Right atrium auricular region (tissue), 2 donors: ENCODE data around the gene FAM83B. TPM values are rescaled to one million over a fixed set of nuclear protein-coding genes. Genes with fewer than 3 reads are reported as not detected.
A peak's percentile ranks its signal among the peaks of the same experiment; 100 is the strongest.
"Not testable (repeated sequence)": the region's sequence is repeated elsewhere in the genome, so short reads cannot be mapped to it uniquely, and the experiment has no call there.

Source experiments
- DNase-seq: peaks from one replicate; pipeline ENCODE4 v3.0.0-alpha.2; 2019; ENCODE audit warnings: low spot score
- H3K27ac ChIP-seq, 2 donors: fragments of 200-600 bp; sonication (generic); 1 replicate in 1 of 2; 2 replicates in 1 of 2; pipeline ENCODE4 v1.5.1; 2016 to 2019
- H3K27me3 ChIP-seq, 2 donors: fragments of 200-600 bp; sonication (generic); one replicate each; pipeline versions ENCODE4 v1.5.1 to v1.6.0; 2017 to 2019
- H3K36me3 ChIP-seq: fragments of 200-600 bp; sonication (generic); one replicate; pipeline ENCODE4 v1.5.1; 2016
- H3K4me1 ChIP-seq, 2 donors: fragments of 200-600 bp; sonication (generic); one replicate each; pipeline versions ENCODE4 v1.5.1 to v1.6.0; 2017 to 2019
- H3K4me3 ChIP-seq, 2 donors: fragments of 200-600 bp; sonication (generic); 1 replicate in 1 of 2; 2 replicates in 1 of 2; pipeline ENCODE4 v1.5.1; 2017 to 2019; ENCODE audit warnings: mild to moderate bottlenecking in 1 of 2, moderate library complexity in 1 of 2
- H3K9me3 ChIP-seq, 2 donors: fragments of 200-600 bp; sonication (generic); one replicate each; pipeline ENCODE4 v1.5.1; 2019
- CTCF ChIP-seq, 2 donors: fragments of 200-600 bp; sonication (generic); IDR thresholded peaks; one replicate each; pipeline ENCODE4 v1.5.1; 2019; ENCODE audit warnings: antibody characterized with exemption in 2 of 2
- total RNA-seq, 2 donors: library from RNA; depleted of rRNA; stranded (reverse); fragments of >200 nt; gene quantifications; one replicate each; pipeline ENCODE4 v1.1.0, GENCODE V29; 2016

Gene FAM83B
- total RNA-seq, 2 donors from 2014 or later = 8.9 to 19.6 TPM

- Histone ChIP-seq H3K4me1 (no peaks in the 10 kb centered on the region), H3K36me3 (no peaks in the 10 kb centered on the region), H3K27me3 (no peaks in the 10 kb centered on the region), H3K4me3 (no peak overlapping the region), H3K9me3 (no peaks in the 10 kb centered on the region), H3K27ac (no peak overlapping the region)
- no peak for DNase-seq
- no peak for TF ChIP-seq CTCF (IDR thresholded peaks at IDR 0.05)
Measured at GRCh38 chr6:54805077-54805476, 41.5 kb upstream of the FAM83B start.

GRCh38 chr6:54810147-54810546 lies 36.4 kb upstream of the FAM83B start:
- no peaks in the 10 kb centered on the region for H3K4me1 ChIP-seq
- no peaks in the 10 kb centered on the region for H3K36me3 ChIP-seq
- DNase-seq = no peak
- H3K27me3 ChIP-seq = no peaks in the 10 kb centered on the region
- no peak overlapping the region for H3K4me3 ChIP-seq
- peaks cover 0 to 10% of the 10 kb centered on the region in 2 donors for H3K9me3 ChIP-seq
- H3K27ac ChIP-seq = no peak overlapping the region
- TF ChIP-seq CTCF (IDR thresholded peaks at IDR 0.05) = no peak

- DNase-seq = no peak
- TF ChIP-seq CTCF (IDR thresholded peaks at IDR 0.05) = no peak
Measured at GRCh38 chr6:54813892-54814291, 32.7 kb upstream of the FAM83B start.

GRCh38 chr6:54817236-54817635 lies 29.3 kb upstream of the FAM83B start:
- no peak for TF ChIP-seq CTCF (IDR thresholded peaks at IDR 0.05)
- peaks cover 0 to 10% of the 10 kb centered on the region in 2 donors for H3K9me3 ChIP-seq
- no peak overlapping the region for H3K4me3 ChIP-seq
- DNase-seq = no peak
- H3K36me3 ChIP-seq = no peaks in the 10 kb centered on the region
- no peak overlapping the region for H3K27ac ChIP-seq
- H3K4me1 ChIP-seq = no peaks in the 10 kb centered on the region
- no peaks in the 10 kb centered on the region for H3K27me3 ChIP-seq

More at GRCh38 chr6:54813892-54814291, 32.7 kb upstream of the FAM83B start:
- H3K27me3 ChIP-seq = no peaks in the 10 kb centered on the region
- H3K27ac ChIP-seq = peak overlapping the region in 1 of 2 donors; percentile 16
- H3K4me1 ChIP-seq = no peaks in the 10 kb centered on the region
- no peak overlapping the region for H3K4me3 ChIP-seq
- no peaks in the 10 kb centered on the region for H3K36me3 ChIP-seq
- peaks cover 0 to 10% of the 10 kb centered on the region in 2 donors for H3K9me3 ChIP-seq

- TF ChIP-seq CTCF (IDR thresholded peaks at IDR 0.05) = no peak
- H3K9me3 ChIP-seq = peaks cover 0 to 5% of the 10 kb centered on the region in 2 donors
- DNase-seq = no peak
- no peaks in the 10 kb centered on the region for H3K36me3 ChIP-seq
- H3K27ac ChIP-seq = no peak overlapping the region
- H3K4me1 ChIP-seq = no peaks in the 10 kb centered on the region
- H3K27me3 ChIP-seq = no peaks in the 10 kb centered on the region
- no peak overlapping the region for H3K4me3 ChIP-seq
Measured at GRCh38 chr6:54817834-54818233, 28.7 kb upstream of the FAM83B start.

GRCh38 chr6:54824225-54824624 lies 22.3 kb upstream of the FAM83B start:
- not testable (repeated sequence) for H3K36me3 ChIP-seq, DNase-seq, H3K4me3 ChIP-seq, H3K27me3 ChIP-seq, H3K9me3 ChIP-seq, H3K27ac ChIP-seq, H3K4me1 ChIP-seq
